Measurements from ENCODE around the gene RARRES2.

- no peak for TF ChIP-seq CTCF (IDR thresholded peaks at IDR 0.05)
- no peak for TF ChIP-seq POLR2A (IDR thresholded peaks at IDR 0.05)
Measured at GRCh38 chr7:150335774-150336112, 5.7 kb downstream of the RARRES2 start.

Measured in vagina (tissue), 2 donors.